GM12878 (cell line): ENCODE data around the gene ATP5F1D. TPM values are rescaled to one million over a fixed set of nuclear protein-coding genes. Genes with fewer than 3 reads are reported as not detected.

ENCODE experiments used
- ATAC-seq: fragments of 200-7000 bp; cut with Tn5 transposase; 3 replicates; pipeline ENCODE4 v1.9.1; 2020; ENCODE audit warnings: mild to moderate bottlenecking, moderate library complexity
- BruUV-seq: library from RNA; stranded (reverse); fragments of 400-500 nt; replicated peaks from 2 replicates; lab custom pipeline; 2021; lab: Mats Ljungman, UMichigan
- CTCF ChIA-PET: fragments of 300-600 bp; sonication (Branson Sonifier 250); formaldehyde crosslinking; extraction: SDS; loops from one replicate; lab custom pipeline; 2021; ENCODE audit warnings: inconsistent platforms; lab: Yijun Ruan, JAX
- POLR2A ChIA-PET: fragments of 350-600 bp; formaldehyde crosslinking; extraction: SDS; loops from one replicate; lab custom pipeline; 2021; ENCODE audit warnings: inconsistent platforms; lab: Charles Lee
- RAD21 ChIA-PET: fragments of 300-600 bp; sonication (Branson Sonifier 250); formaldehyde crosslinking; loops from one replicate; lab custom pipeline; 2023; ENCODE audit warnings: antibody characterized with exemption; ENCODE audit not compliant: unreplicated experiment; lab: Charles Lee
- SMC1A ChIA-PET: fragments of 300-600 bp; sonication (Branson Sonifier 250); formaldehyde crosslinking; loops from one replicate; lab custom pipeline; 2023; ENCODE audit not compliant: unreplicated experiment, uncharacterized antibody; lab: Charles Lee
- DNase-seq: peaks from one replicate; pipeline ENCODE4 v3.0.0-alpha.2; 2011; ENCODE audit warnings: low read depth, low spot score
- FAIRE-seq: peaks from 3 replicates; lab custom pipeline; 2011; peaks lifted over from hg19 to GRCh38; lab: Jason Lieb, UNC
- H2AFZ ChIP-seq: 2 replicates; pipeline ENCODE4 v1.6.0; 2011; ENCODE audit warnings: low read depth, low read length, control low read depth; ENCODE audit not compliant: control insufficient read depth
- H3K27ac ChIP-seq: 2 replicates; pipeline ENCODE4 v1.5.1; 2011; ENCODE audit warnings: control low read depth; ENCODE audit not compliant: control insufficient read depth, insufficient read depth
- H3K27me3 ChIP-seq, 2 experiments: replicated peaks in 1 of 2; 2 replicates each; pipeline versions ENCODE4 v1.6.0 to v1.6.1; 2011; ENCODE audit warnings: low read length in 1 of 2; ENCODE audit not compliant: control insufficient read depth in 2 of 2, insufficient read depth in 2 of 2
- H3K36me3 ChIP-seq, 2 experiments: 2 replicates each; pipeline ENCODE4 v1.5.1; 2011; ENCODE audit warnings: low read length in 1 of 2; ENCODE audit not compliant: control insufficient read depth in 2 of 2, insufficient read depth in 2 of 2
- H3K4me1 ChIP-seq: 2 replicates; pipeline ENCODE4 v1.6.1; 2011; ENCODE audit warnings: mild to moderate bottlenecking, low read length, moderate library complexity, mixed read lengths; ENCODE audit not compliant: control insufficient read depth, insufficient read depth
- H3K4me2 ChIP-seq: 2 replicates; pipeline ENCODE4 v1.6.0; 2011; ENCODE audit warnings: control low read depth; ENCODE audit not compliant: control insufficient read depth, insufficient read depth
- H3K4me3 ChIP-seq: fragments of 200-600 bp; sonication (generic); 2 replicates; pipeline ENCODE4 v1.5.1; 2016
- H3K79me2 ChIP-seq: 2 replicates; pipeline ENCODE4 v1.6.0; 2011; ENCODE audit warnings: low read length; ENCODE audit not compliant: control insufficient read depth, insufficient read depth
- H3K9ac ChIP-seq: 2 replicates; pipeline ENCODE4 v1.8.0; 2011; ENCODE audit warnings: low read length, control low read depth, mixed read lengths; ENCODE audit not compliant: control insufficient read depth, insufficient read depth
- H3K9me3 ChIP-seq: replicated peaks from 3 replicates; pipeline ENCODE4 v1.5.1; 2011; ENCODE audit warnings: mild to moderate bottlenecking, low read length; ENCODE audit not compliant: control insufficient read depth, insufficient read depth
- H4K20me1 ChIP-seq: 2 replicates; pipeline ENCODE4 v1.6.0; 2011; ENCODE audit not compliant: control insufficient read depth, insufficient read depth
- ATF7 ChIP-seq: fragments of 450-650 bp; IDR thresholded peaks from 2 replicates; pipeline ENCODE4 v1.6.1; 2016; ENCODE audit warnings: low read depth, mild to moderate bottlenecking
- BCLAF1 ChIP-seq: fragments of 450-650 bp; IDR thresholded peaks from 2 replicates; pipeline ENCODE4 v1.6.1; 2017; ENCODE audit warnings: antibody characterized with exemption, mild to moderate bottlenecking, moderate library complexity
- BHLHE40 ChIP-seq, 2 experiments: fragments of 450-650 bp in 1 of 2; IDR thresholded peaks; 2 replicates each; pipeline ENCODE4 v1.6.1; 2011 to 2017; ENCODE audit warnings: low read depth in 2 of 2, borderline replicate concordance in 1 of 2, improper control_type of control experiment in 1 of 2, low read length in 1 of 2, mild to moderate bottlenecking in 1 of 2
- BRCA1 ChIP-seq: IDR thresholded peaks from 2 replicates; pipeline ENCODE4 v1.6.1; 2011; ENCODE audit warnings: low read depth, low read length, improper control_type of control experiment
- CUX1 ChIP-seq: IDR thresholded peaks from 2 replicates; pipeline ENCODE4 v1.6.1; 2012; ENCODE audit warnings: improper control_type of control experiment, low read depth, low read length; ENCODE audit not compliant: insufficient replicate concordance
- EZH2 ChIP-seq: IDR thresholded peaks from 2 replicates; pipeline ENCODE4 v1.6.1; 2012; ENCODE audit warnings: low read depth, mild to moderate bottlenecking, control low read depth, inconsistent platforms, low read length, borderline replicate concordance; ENCODE audit not compliant: control insufficient read depth
- MYC ChIP-seq: IDR thresholded peaks from 2 replicates; pipeline ENCODE4 v1.6.1; 2011; ENCODE audit warnings: mild to moderate bottlenecking, low read length, moderate library complexity, inconsistent platforms; ENCODE audit not compliant: insufficient read depth, insufficient replicate concordance, insufficient read length, severe bottlenecking
- RBBP5 ChIP-seq: fragments of 200-600 bp; sonication (generic); conservative IDR thresholded peaks from 2 replicates; pipeline ENCODE4 v1.6.1; 2016
- TCF12 ChIP-seq: IDR thresholded peaks from 2 replicates; pipeline ENCODE4 v1.6.1; 2011; ENCODE audit warnings: low read depth, mild to moderate bottlenecking, low read length
- USF1 ChIP-seq: IDR thresholded peaks from 2 replicates; pipeline ENCODE4 v1.6.1; 2011; ENCODE audit warnings: borderline replicate concordance, low read depth, mild to moderate bottlenecking, moderate library complexity, mixed read lengths, low read length; ENCODE audit not compliant: insufficient read depth; ENCODE audit errors: extremely low read length
- WRNIP1 ChIP-seq: IDR thresholded peaks from 2 replicates; pipeline ENCODE4 v1.6.1; 2011; ENCODE audit warnings: low read depth, low read length, improper control_type of control experiment, borderline replicate concordance
- ZNF207 ChIP-seq: fragments of 450-650 bp; IDR thresholded peaks from 2 replicates; pipeline ENCODE4 v1.6.1; 2014; ENCODE audit warnings: antibody characterized with exemption, mild to moderate bottlenecking, borderline replicate concordance
- WGBS: methylation state at CpG from one replicate; pipeline ENCODE4 v1.1.6; 2016; ENCODE audit warnings: low lambda C conversion rate; ENCODE audit not compliant: insufficient replicate concordance, insufficient coverage; ENCODE audit errors: missing lambda C conversion rate; 5-methylcytosine and 5-hydroxymethylcytosine counted together
- in situ Hi-C: fragments of 300-500 bp; cut with MboI; formaldehyde crosslinking; loops from 9 replicates; pipeline ENCODE4 v1.14.3; 2018; ENCODE audit warnings: mixed read lengths
- intact Hi-C: fragments of 100-400 bp; cut with micrococcal nuclease; formaldehyde crosslinking; loops from one replicate; pipeline ENCODE4 v1.14.2; 2022; ENCODE audit not compliant: unreplicated experiment
- polyA plus RNA-seq, 11 experiments: library from polyadenylated mRNA; depleted of rRNA in 4 of 11; unstranded in 6 of 11; stranded (reverse) in 5 of 11; fragments of >200 nt; fragmentation: Nextera tagmentation in 4 of 11; fragmentation: Illumina TruSeq in 1 of 11; extraction: Ambion mirVana in 4 of 11; extraction: Trizol in 1 of 11; gene quantifications; 1 replicate in 1 of 11; 2 replicates in 10 of 11; pipeline versions ENCODE4 v1.2.1 to v1.2.3, GENCODE V29; 2011 to 2016; ENCODE audit warnings: inconsistent platforms in 2 of 11, missing spikeins in 2 of 11, low read depth in 1 of 11
- total RNA-seq, 4 experiments: library from RNA; depleted of rRNA in 3 of 4; stranded (reverse); fragments of >200 nt in 3 of 4; fragmentation: Illumina TruSeq in 1 of 4; extraction: Trizol in 1 of 4; gene quantifications; 2 replicates each; pipeline versions ENCODE4 v1.2.1 to v1.2.3, GENCODE V29; 2013 to 2021

Gene ATP5F1D
- total and polyA plus RNA-seq, 10 of the 15 experiments (the other 5 are each of a cell fraction or from before 2014, with no cell fraction given): 7.2 to 357 (median 49.5) TPM

GRCh38 chr19:1256646-1257474 lies 15.3 kb downstream of the ATP5F1D start:
- Histone ChIP-seq H4K20me1 (no peaks in the 10 kb centered on the region), H2AFZ (no peak overlapping the region), H3K27ac (no peak overlapping the region), H3K36me3 (peaks cover 14 to 29% of the 10 kb centered on the region in 2 experiments; a peak in 3 of 4 replicates), H3K9ac (no peak overlapping the region), H3K4me1 (peaks cover 27% of the 10 kb centered on the region), H3K9me3 (no peaks in the 10 kb centered on the region), H3K4me3 (no peak overlapping the region), H3K4me2 (no peak overlapping the region), H3K79me2 (peaks cover 60% of the 10 kb centered on the region), H3K27me3 (no peaks in the 10 kb centered on the region)
- ChIA-PET POLR2A (interaction anchor here (2.1 to 2.3 kb wide), 2 partner anchors 10 to 12 kb away, joined by 9 to 13 read pairs; partner anchors contain the start of gene CIRBP), SMC1A (interaction anchor here (1.0 to 1.4 kb wide), 2 partner anchors 10 to 12 kb away, joined by 3 to 4 read pairs; partner anchors contain the start of gene CIRBP), RAD21 (no interaction called here), CTCF (interaction anchor here (1.5 kb wide), 1 partner anchor 12 kb away, joined by 8 read pairs; no protein-coding TSS in a partner anchor)
- ATAC-seq (no peak), FAIRE-seq (no peak), DNase-seq (no peak)
- no peak for TF ChIP-seq MYC
- TF ChIP-seq TCF12: no peak
- no peak for TF ChIP-seq EZH2
- TF ChIP-seq CUX1: no peak
- no peak for TF ChIP-seq BRCA1
- TF ChIP-seq WRNIP1: no peak
- TF ChIP-seq BCLAF1: no peak
- TF ChIP-seq RBBP5: no peak
- no peak for TF ChIP-seq ZNF207
- no peak for TF ChIP-seq BHLHE40 (IDR thresholded peaks at IDR 0.05; ENCODE audit: borderline replicate concordance in 1 of 2, low read depth in 2 of 2, low read length in 1 of 2)
- TF ChIP-seq ATF7: no peak
- no peak for TF ChIP-seq USF1
- intact Hi-C loops: no loop called here
- in situ Hi-C loops: no loop called here
- WGBS: 92% methylated on average over 36 of the region's 46 CpGs
- no TSS peak for BruUV-seq
